Activated CD8-positive, alpha-beta memory T cell treated with anti-CD3 and anti-CD28 coated beads, Interleukin-2, amount 10 ng/mL, durations not matched to agents 7 days and 5 days (primary cell): ENCODE data around the gene RCE1. TPM values are rescaled to one million over a fixed set of nuclear protein-coding genes. Genes with fewer than 3 reads are reported as not detected.

Experiments used
- ATAC-seq: fragments of 150-1000 bp; cut with Tn5 transposase; one replicate; pipeline ENCODE4 v1.10.0; 2021; ENCODE audit warnings: moderate library complexity
- CTCF ChIA-PET: fragments of 350-600 bp; sonication (Branson Sonifier 250); formaldehyde crosslinking; loops from one replicate; lab custom pipeline; 2021; ENCODE audit warnings: antibody characterized with exemption; lab: Charles Lee
- DNase-seq: peaks from one replicate; pipeline ENCODE4 v3.0.0-alpha.2; 2020
- H3K27ac Mint-ChIP-seq: one replicate; pipeline ENCODE4 v1.8.0; 2021; ENCODE audit warnings: mild to moderate bottlenecking, mixed read lengths
- H3K27me3 Mint-ChIP-seq: one replicate; pipeline ENCODE4 v1.8.0; 2021; ENCODE audit warnings: mixed read lengths
- H3K36me3 Mint-ChIP-seq: one replicate; pipeline ENCODE4 v1.8.0; 2021; ENCODE audit warnings: mild to moderate bottlenecking, mixed read lengths
- H3K4me1 Mint-ChIP-seq: one replicate; pipeline ENCODE4 v1.8.0; 2021; ENCODE audit warnings: mixed read lengths
- H3K4me3 Mint-ChIP-seq: one replicate; pipeline ENCODE4 v1.8.0; 2021; ENCODE audit warnings: mild to moderate bottlenecking, moderate library complexity, mixed read lengths
- H3K9me3 Mint-ChIP-seq: one replicate; pipeline ENCODE4 v1.8.0; 2022; ENCODE audit warnings: low read depth, mixed read lengths
- total RNA-seq, 2 experiments: library from RNA; stranded (reverse); gene quantifications; one replicate each; pipeline ENCODE4 v1.2.3, GENCODE V29; 2021

Gene RCE1
- total RNA-seq, 2 experiments from 2014 or later, result 24.1 to 25.7 TPM

DNA sequence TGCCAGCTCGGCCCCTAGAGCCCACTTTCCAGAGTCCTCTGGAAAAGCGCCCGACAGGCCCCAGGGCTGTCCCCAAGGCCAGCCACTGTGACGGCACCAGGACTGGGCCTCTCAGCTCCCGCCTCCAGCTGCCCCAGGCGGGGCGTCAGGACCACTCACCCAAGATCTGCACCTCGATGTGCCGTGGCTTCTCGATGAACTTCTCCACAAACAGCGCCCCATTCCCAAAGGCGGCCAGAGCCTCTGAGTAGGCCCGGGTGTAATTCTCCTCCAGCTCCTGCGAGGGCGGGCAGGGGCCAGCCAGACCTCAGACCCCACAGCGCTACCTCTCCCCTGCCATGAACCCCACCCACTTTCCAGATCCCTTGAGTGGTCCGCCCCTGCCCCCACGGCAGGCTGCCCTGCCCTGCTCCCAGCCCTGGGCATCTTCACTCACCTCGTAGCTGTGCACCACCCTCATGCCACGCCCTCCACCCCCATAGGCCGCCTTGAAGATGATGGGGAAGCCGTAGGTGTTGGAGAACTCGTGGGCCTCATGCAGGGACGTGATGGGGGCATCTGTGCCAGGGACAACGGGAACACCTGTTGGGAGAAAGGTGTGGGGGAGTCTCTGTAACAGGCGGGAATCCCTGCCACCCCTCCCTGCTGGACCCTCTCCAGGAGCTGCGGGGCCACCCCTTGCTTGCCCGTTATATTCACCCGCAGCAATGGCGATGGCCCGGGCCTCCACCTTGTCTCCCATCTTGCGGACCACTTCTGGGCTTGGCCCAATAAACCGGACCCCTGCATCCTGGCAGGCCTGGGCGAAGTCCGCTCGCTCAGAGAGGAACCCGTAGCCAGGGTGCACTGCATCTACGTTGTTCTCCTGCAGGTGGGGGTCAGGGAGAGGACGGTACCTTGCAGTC lies 27.6 kb downstream of the RCE1 start:
- CTCF ChIA-PET, result interaction anchor here (1.4 to 2.0 kb wide), 2 partner anchors 11 kb away, joined by 3 to 8 read pairs; no protein-coding TSS in a partner anchor
- H3K27me3 Mint-ChIP-seq, result peaks cover 9% of the 10 kb centered on the region
- no peak for DNase-seq
- no peak overlapping the region for H3K27ac Mint-ChIP-seq
- H3K9me3 Mint-ChIP-seq, result no peaks in the 10 kb centered on the region
- no peak for ATAC-seq
- no peak overlapping the region for H3K4me3 Mint-ChIP-seq
- H3K36me3 Mint-ChIP-seq, result no peaks in the 10 kb centered on the region
- peaks cover 16% of the 10 kb centered on the region for H3K4me1 Mint-ChIP-seq

DNA sequence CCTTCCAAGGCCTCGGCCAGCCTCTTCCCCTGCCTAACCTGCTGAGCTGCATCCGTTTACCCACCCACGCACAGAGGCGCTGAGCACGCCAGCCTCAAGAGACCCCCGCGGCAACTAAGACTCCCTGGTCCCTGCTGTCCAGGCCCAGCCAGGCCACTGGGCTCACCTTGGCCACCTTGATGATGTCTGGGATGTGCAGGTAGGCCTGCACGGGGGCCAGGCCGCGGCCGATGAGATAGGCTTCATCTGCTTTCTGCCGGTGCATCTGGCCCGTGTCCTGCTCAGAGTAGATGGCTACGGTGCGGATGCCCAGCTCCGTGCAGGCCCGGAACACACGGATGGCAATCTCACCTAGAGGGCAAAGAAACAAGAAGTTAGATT lies 28.3 kb downstream of the RCE1 start:
- Mint-ChIP-seq H3K9me3 (no peaks in the 10 kb centered on the region), H3K27ac (no peak overlapping the region), H3K27me3 (peaks cover 9% of the 10 kb centered on the region), H3K4me3 (no peak overlapping the region), H3K36me3 (no peaks in the 10 kb centered on the region), H3K4me1 (peaks cover 16% of the 10 kb centered on the region)
- ATAC-seq, result no peak
- no peak for DNase-seq
- CTCF ChIA-PET, result interaction anchor here (2.0 to 3.5 kb wide), 2 partner anchors 10 to 12 kb away, joined by 8 to 11 read pairs; no protein-coding TSS in a partner anchor

DNA sequence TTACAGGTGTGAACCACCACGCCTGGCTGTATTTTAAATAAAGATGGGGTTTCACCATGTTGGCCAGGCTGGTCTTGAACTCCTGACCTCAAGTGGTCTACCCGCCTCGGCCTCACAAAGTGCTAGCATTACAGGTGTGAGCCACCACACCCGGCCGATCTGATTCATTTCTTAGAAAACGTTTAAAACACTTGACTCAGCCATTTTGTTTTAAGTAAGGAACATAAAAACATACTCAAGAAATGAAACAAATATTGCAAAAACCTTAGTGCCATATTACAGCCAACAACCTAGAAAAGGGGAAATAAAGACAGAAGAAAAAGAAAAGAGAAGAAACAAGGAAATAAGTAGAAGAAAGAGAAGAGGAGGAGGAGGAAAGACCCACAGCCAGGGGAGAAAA lies 31.0 kb downstream of the RCE1 start:
- Mint-ChIP-seq H3K4me3 (no peak overlapping the region), H3K36me3 (no peaks in the 10 kb centered on the region), H3K27ac (no peak overlapping the region), H3K9me3 (no peaks in the 10 kb centered on the region), H3K27me3 (peaks cover 9% of the 10 kb centered on the region), H3K4me1 (peaks cover 4% of the 10 kb centered on the region)
- CTCF ChIA-PET, result interaction anchor here (3.5 kb wide), 1 partner anchor 9 kb away, joined by 11 read pairs; no protein-coding TSS in a partner anchor
- ATAC-seq (no peak), DNase-seq (no peak)

DNA sequence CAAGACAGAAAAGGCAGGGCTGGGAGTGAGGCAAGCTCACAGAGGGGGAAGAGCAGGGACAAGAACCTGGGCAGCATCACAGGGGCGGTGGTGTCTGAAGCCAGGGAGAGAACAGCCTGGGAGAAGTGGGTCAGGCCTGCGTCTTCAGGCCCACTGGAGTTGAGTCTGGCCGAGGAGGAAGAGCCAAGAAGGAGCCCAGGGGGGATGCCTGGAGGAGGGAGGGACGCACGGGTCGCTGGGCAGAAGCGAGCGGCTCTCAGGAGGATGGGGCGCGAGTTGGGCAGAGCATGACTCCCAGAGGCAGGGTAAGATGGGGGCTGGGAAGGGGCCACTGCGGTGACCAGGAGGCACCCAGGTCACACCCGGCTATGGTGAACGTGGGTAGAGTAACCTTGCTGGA lies 32.1 kb downstream of the RCE1 start:
- CTCF ChIA-PET, result interaction anchor here (3.5 kb wide), 1 partner anchor 8 kb away, joined by 11 read pairs; no protein-coding TSS in a partner anchor
- H3K27me3 Mint-ChIP-seq, result peaks cover 9% of the 10 kb centered on the region
- H3K4me3 Mint-ChIP-seq, result no peak overlapping the region
- no peak overlapping the region for H3K27ac Mint-ChIP-seq
- H3K36me3 Mint-ChIP-seq, result no peaks in the 10 kb centered on the region
- no peak for ATAC-seq
- DNase-seq, result no peak
- H3K4me1 Mint-ChIP-seq, result peaks cover 4% of the 10 kb centered on the region
- no peaks in the 10 kb centered on the region for H3K9me3 Mint-ChIP-seq

DNA sequence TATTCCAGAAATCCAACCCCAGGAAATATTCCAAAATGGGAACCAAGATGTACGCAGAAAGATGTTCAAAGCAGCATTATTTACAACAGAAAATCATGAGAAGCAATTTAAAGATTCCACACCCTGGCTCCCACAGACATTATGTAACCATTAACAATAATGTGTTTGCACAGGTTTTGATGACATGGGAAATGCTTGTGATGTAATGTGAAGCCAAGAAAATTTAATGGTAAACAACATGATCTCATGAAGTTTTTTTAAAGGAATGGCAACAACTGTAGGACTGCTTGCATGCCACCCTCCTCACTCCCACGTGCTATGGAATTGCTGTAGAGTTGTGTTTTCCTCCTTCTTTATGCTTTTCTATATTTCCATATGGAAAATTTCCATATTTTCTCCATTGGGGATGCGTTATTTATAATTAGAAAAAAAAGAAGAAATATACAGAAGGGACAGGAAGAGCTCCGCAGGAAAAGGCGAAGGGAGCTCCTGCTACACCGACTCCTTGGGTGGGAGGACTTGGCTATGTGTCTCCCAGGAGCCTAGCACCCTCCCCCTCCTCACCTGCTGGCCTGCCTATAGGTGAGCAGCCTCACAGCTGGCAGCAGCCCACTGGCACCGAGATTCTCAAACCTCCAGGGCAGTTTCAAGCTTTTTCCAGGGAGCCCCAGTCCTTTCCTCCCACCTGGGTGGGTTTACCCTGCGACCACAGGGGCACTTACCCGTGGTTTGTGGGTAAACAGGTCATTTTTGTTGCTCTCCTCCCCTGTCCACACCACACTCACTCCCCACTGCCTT lies 34.5 kb downstream of the RCE1 start:
- H3K27ac Mint-ChIP-seq, result no peak overlapping the region
- CTCF ChIA-PET, result no interaction called here
- ATAC-seq, result no peak
- peaks cover 14% of the 10 kb centered on the region for H3K4me1 Mint-ChIP-seq
- DNase-seq, result no peak
- H3K4me3 Mint-ChIP-seq, result no peak overlapping the region
- peaks cover 9% of the 10 kb centered on the region for H3K27me3 Mint-ChIP-seq
- no peaks in the 10 kb centered on the region for H3K36me3 Mint-ChIP-seq
- no peaks in the 10 kb centered on the region for H3K9me3 Mint-ChIP-seq

DNA sequence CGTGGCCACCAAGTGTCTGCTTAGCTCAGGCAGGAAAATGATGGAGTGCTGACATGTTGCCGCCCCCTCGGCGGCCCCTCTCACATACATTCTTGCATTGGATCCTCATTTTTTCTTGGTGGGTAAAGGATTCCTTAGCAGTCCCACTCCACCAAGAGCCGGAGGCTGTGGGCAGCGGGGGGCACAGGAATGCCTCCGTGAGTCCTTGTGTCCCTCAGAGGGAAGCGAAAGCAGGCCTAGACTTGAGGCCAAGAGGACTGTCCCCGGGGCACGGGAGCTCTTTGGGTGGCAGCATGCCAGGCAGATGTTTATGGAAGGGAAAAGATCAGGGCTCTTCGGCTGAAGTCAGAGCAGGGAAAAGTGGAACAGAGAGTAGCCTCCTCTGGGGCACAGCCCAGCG lies 35.2 kb downstream of the RCE1 start:
- H3K4me1 Mint-ChIP-seq, result peaks cover 14% of the 10 kb centered on the region
- DNase-seq (no peak), ATAC-seq (no peak)
- no peak overlapping the region for H3K4me3 Mint-ChIP-seq
- H3K27me3 Mint-ChIP-seq, result peaks cover 9% of the 10 kb centered on the region
- no peaks in the 10 kb centered on the region for H3K36me3 Mint-ChIP-seq
- no peaks in the 10 kb centered on the region for H3K9me3 Mint-ChIP-seq
- H3K27ac Mint-ChIP-seq, result no peak overlapping the region
- CTCF ChIA-PET, result no interaction called here

DNA sequence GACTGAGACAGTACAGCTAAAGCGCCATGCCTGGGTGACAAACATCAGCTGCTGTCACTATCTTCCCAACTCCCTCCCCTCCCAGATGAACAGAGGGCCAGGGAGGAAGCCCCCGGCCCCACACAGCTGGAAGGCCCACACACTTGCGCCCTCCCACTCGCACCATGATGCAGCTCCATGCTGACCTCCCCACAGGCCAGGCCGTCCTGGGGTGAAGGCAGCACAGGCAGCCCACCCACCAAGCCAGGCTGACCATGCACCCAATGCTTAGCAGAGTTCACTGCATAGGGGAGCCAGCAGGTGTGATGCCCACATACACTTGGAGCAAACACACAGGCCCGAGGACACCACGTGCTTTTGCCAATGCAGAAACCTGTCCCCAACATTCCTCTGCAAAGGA lies 35.8 kb downstream of the RCE1 start:
- H3K9me3 Mint-ChIP-seq, result no peaks in the 10 kb centered on the region
- no peaks in the 10 kb centered on the region for H3K36me3 Mint-ChIP-seq
- H3K27me3 Mint-ChIP-seq, result peaks cover 9% of the 10 kb centered on the region
- ATAC-seq (no peak), DNase-seq (no peak)
- H3K4me3 Mint-ChIP-seq, result no peak overlapping the region
- H3K27ac Mint-ChIP-seq, result no peak overlapping the region
- peaks cover 14% of the 10 kb centered on the region for H3K4me1 Mint-ChIP-seq
- CTCF ChIA-PET, result no interaction called here

DNA sequence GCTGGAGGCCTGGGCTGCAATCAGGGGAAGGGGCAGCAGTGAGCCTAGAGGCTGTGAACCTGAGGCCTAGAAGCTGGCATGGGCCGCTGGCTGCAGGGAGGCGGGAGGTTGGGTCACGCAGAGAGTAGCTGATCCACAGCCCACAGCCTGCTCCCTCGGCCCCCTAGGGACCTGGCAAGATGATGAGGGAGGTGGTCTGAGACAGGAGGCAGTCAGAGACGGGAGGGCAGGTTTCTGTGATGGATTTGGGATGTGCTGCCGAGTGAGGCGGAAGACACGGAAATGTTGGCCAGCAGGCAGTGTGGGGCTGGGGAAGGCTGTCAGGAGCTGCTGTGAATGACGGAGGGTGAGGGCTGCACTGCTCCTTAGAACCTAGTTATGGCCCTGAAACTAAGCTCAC lies 36.3 kb downstream of the RCE1 start:
- CTCF ChIA-PET, result no interaction called here
- Mint-ChIP-seq H3K27ac (no peak overlapping the region), H3K4me3 (no peak overlapping the region), H3K36me3 (no peaks in the 10 kb centered on the region), H3K4me1 (peaks cover 14% of the 10 kb centered on the region), H3K27me3 (peaks cover 9% of the 10 kb centered on the region), H3K9me3 (no peaks in the 10 kb centered on the region)
- no peak for ATAC-seq
- no peak for DNase-seq

DNA sequence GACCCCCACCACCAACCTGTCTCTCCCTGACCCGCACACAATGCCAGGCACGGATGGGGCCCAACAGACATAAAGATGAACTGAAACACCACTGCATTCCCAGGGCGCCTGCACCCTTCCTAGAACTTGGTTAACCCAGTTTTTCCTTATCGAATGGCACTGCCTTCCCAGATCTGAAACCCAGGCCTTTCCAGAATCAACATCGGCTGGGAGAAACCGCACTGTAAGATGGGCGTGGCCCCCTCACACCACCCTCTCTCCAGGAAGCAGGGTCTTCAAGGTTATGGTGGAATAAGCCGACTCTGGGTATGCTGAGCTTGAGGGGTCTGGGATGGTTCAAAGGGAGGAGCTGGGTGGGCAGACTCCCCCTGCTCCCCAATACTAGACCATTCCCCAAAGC lies 36.8 kb downstream of the RCE1 start:
- Mint-ChIP-seq H3K36me3 (no peaks in the 10 kb centered on the region), H3K27me3 (peaks cover 5% of the 10 kb centered on the region), H3K4me3 (no peak overlapping the region), H3K9me3 (no peaks in the 10 kb centered on the region), H3K4me1 (peaks cover 14% of the 10 kb centered on the region), H3K27ac (no peak overlapping the region)
- no peak for ATAC-seq
- DNase-seq, result no peak
- CTCF ChIA-PET, result no interaction called here

DNA sequence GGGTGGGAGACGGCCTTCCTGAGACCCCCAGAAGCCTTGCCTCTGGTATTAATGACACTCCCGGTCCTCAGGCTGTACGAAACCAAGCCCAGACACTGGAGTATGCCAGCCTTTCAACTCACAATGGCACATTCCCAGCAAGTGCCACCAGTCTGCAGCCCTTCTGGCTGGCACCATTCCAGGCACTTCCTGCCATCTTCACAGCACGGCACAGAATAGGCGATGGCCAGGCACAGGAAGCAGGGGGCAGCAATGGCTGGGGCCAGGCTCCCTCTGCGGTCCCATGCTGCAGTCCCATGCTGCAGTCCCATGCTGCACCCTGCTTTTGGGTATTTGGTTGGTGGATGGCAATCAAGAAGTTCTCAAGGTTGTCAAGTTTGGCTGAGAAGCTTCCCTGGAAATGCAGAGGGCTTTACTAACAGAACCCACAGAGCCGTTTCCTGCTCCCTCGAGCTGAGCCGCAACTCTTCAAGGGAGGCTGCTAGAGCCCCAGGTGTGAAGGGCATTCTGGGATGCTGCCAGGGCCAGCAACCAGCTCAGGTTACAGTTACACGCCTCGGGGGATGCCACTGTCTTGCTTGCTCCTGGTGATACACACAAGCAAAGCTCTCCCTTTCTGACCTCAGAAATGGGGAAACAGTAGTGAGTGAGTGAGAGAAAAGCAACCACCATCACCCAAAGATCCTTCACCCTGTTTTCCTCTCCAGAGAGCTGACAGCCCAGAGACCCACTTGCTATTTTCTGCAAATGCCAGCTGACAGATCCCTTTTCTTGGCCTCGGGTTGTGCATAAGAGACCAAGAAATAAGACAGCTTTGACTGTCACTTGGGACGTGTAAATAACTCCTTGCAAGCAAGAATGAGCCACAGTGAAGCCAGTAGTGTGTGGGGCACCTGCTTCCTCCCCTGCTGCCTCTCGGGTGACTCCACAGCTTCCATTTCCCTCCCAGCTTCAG lies 37.5 kb downstream of the RCE1 start:
- peaks cover 14% of the 10 kb centered on the region for H3K4me1 Mint-ChIP-seq
- no peaks in the 10 kb centered on the region for H3K9me3 Mint-ChIP-seq
- H3K36me3 Mint-ChIP-seq, result no peaks in the 10 kb centered on the region
- CTCF ChIA-PET, result interaction anchor here (1.0 to 2.4 kb wide), 3 partner anchors 10 to 47 kb away, joined by 3 to 14 read pairs (median 8); partner anchors contain the start of gene RCE1
- H3K4me3 Mint-ChIP-seq, result no peak overlapping the region
- no peak overlapping the region for H3K27ac Mint-ChIP-seq
- no peak for DNase-seq
- no peaks in the 10 kb centered on the region for H3K27me3 Mint-ChIP-seq
- ATAC-seq, result peak; percentile 43

DNA sequence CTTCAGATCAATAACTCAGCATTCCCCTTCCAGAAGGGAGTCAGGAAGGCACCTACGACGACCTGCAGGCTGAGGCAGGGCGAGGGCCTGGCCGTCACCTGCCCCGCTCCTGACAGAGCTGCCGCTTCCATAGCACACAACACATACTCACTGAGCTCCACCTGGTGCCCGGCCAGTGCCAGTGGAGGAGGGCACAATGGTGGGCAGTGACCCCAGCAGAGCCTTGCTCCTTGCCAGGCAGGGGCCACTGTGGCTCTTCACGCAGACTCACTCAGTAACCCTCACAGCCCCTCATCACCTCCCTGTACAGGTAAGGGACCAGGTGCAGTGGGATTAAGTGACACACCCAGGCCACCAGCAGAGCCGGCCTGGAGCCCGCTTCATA lies 38.2 kb downstream of the RCE1 start:
- no peaks in the 10 kb centered on the region for H3K36me3 Mint-ChIP-seq
- no peak overlapping the region for H3K4me3 Mint-ChIP-seq
- no peak for ATAC-seq
- no peak for DNase-seq
- no peaks in the 10 kb centered on the region for H3K27me3 Mint-ChIP-seq
- peaks cover 14% of the 10 kb centered on the region for H3K4me1 Mint-ChIP-seq
- CTCF ChIA-PET, result interaction anchor here (1.0 to 2.4 kb wide), 3 partner anchors 11 to 47 kb away, joined by 3 to 14 read pairs (median 8); partner anchors contain the start of gene RCE1
- H3K9me3 Mint-ChIP-seq, result no peaks in the 10 kb centered on the region
- no peak overlapping the region for H3K27ac Mint-ChIP-seq

DNA sequence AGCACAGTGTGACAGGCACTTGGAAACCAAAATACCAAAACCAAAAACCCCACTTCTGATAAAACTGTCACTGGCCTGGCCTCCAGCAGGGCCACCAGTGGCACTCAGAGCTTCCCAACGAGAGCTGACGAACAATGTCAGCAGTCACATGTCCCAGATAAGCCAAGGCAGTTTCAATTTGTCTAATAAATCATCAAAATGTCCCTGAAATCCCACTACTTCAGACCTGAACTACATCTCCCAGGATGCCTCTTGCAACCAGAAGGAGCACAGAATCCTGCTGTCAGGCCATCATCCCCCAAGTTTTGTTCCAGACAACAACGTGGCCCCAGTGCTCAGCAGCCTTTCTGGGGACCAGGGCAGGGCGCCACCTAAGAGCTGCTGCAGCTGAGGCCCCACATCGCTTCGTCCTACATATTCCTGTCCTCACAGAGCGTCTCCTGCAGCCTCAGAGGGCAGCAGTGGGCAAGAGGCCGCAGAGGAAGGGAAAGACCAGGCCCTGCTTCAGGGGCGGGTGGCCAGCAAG lies 38.7 kb downstream of the RCE1 start:
- DNase-seq (no peak), ATAC-seq (no peak)
- H3K36me3 Mint-ChIP-seq, result no peaks in the 10 kb centered on the region
- H3K4me3 Mint-ChIP-seq, result no peak overlapping the region
- CTCF ChIA-PET, result interaction anchor here (0.7 to 3.5 kb wide), 6 partner anchors 12 to 733 kb away, joined by 3 to 14 read pairs (median 6); partner anchors contain the start of gene RCE1
- H3K9me3 Mint-ChIP-seq, result no peaks in the 10 kb centered on the region
- H3K27me3 Mint-ChIP-seq, result no peaks in the 10 kb centered on the region
- no peak overlapping the region for H3K27ac Mint-ChIP-seq
- peaks cover 14% of the 10 kb centered on the region for H3K4me1 Mint-ChIP-seq
